A549 (cell line): ENCODE data around the gene E2F2.

Source experiments
- CTCF ChIP-seq: fragments of >200 bp; sonication (Bioruptor Twin); formaldehyde crosslinking; IDR thresholded peaks from 3 replicates; pipeline ENCODE4 v1.5.1; 2016
- EP300 ChIP-seq, 2 experiments: fragments of >200 bp; sonication (Bioruptor Twin); formaldehyde crosslinking; IDR thresholded peaks; 2 replicates in 1 of 2; 3 replicates in 1 of 2; pipeline ENCODE4 v1.6.1; 2016 to 2017
- GATA3 ChIP-seq: IDR thresholded peaks from 2 replicates; pipeline ENCODE4 v1.6.1; 2012; ENCODE audit warnings: borderline replicate concordance
- JUNB ChIP-seq: fragments of >200 bp; sonication (Bioruptor Twin); formaldehyde crosslinking; IDR thresholded peaks from 2 replicates; pipeline ENCODE4 v1.6.1; 2016
- MAFK ChIP-seq: fragments of 450-650 bp; IDR thresholded peaks from 2 replicates; pipeline ENCODE4 v1.6.1; 2014; ENCODE audit not compliant: partially characterized antibody
- MAX ChIP-seq: IDR thresholded peaks from 2 replicates; pipeline ENCODE4 v1.6.1; 2012
- PBX3 ChIP-seq: IDR thresholded peaks from 2 replicates; pipeline ENCODE4 v1.6.1; 2012
- POLR2A ChIP-seq: IDR thresholded peaks from 2 replicates; pipeline ENCODE4 v1.6.1; 2012; ENCODE audit warnings: mild to moderate bottlenecking, low read length
- POLR2AphosphoS2 ChIP-seq: conservative IDR thresholded peaks from 2 replicates; pipeline ENCODE4 v1.6.1; 2012; ENCODE audit warnings: low read length, improper control_type of control experiment, inconsistent platforms
- RFX5 ChIP-seq: fragments of 450-650 bp; IDR thresholded peaks from 2 replicates; pipeline ENCODE4 v1.7.1; 2014; ENCODE audit warnings: antibody characterized with exemption, mild to moderate bottlenecking, moderate library complexity
- SREBF2 ChIP-seq: fragments of 450-650 bp; IDR thresholded peaks from 2 replicates; pipeline ENCODE4 v1.6.1; 2014; ENCODE audit warnings: mild to moderate bottlenecking, moderate library complexity
- TP53 ChIP-seq: fragments of 250-450 bp; sonication (Bioruptor Pico); IDR thresholded peaks from 2 replicates; pipeline ENCODE4 v1.5.0; 2021; ENCODE audit warnings: mild to moderate bottlenecking, moderate library complexity
- USF2 ChIP-seq: fragments of 450-650 bp; IDR thresholded peaks from 2 replicates; pipeline ENCODE4 v1.6.1; 2014; ENCODE audit warnings: antibody characterized with exemption
- ZSCAN20 ChIP-seq: fragments of 250-450 bp; sonication (Bioruptor Pico); IDR thresholded peaks from 2 replicates; pipeline ENCODE4 v1.8.0; 2022; ENCODE audit warnings: mild to moderate bottlenecking, moderate library complexity

GRCh38 chr1:23502951-23503350 is 28.1 kb downstream of the E2F2 start:
- no peak for TF ChIP-seq MAX
- no peak for TF ChIP-seq MAFK
- no peak for TF ChIP-seq CTCF
- no peak for TF ChIP-seq TP53 (CRISPR knock-in tag)
- no peak for TF ChIP-seq GATA3
- TF ChIP-seq SREBF2, result no peak
- TF ChIP-seq ZSCAN20 (CRISPR knock-in tag), result no peak
- no peak for TF ChIP-seq RFX5
- no peak for TF ChIP-seq USF2
- no peak for TF ChIP-seq JUNB
- TF ChIP-seq EP300 (IDR thresholded peaks at IDR 0.05), result no peak
- no peak for TF ChIP-seq POLR2AphosphoS2
- no peak for TF ChIP-seq PBX3
- no peak for TF ChIP-seq POLR2A
